ENCODE results near the gene ATG4D.

The ATG4D gene

DNA sequence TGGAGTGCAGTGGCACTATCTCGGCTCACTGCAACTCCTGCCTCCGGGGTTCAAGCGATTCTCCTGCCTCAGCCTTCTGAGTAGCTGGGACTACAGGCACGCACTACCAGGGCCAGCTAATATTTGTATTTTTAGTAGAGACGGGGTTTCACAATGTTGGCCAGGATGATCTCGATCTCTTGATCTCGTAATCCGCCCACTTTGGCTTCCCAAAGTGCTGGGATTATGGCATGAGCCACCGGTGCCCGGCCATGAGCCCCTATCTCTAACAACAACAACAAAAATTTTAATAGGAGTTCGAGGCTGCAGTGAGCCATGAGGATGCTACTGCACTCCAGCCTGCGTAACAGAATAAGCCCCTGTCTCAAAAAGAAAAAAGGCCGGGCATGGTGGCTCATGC is 38.4 kb downstream of the ATG4D start:
- DNase-seq, result no peak

DNA sequence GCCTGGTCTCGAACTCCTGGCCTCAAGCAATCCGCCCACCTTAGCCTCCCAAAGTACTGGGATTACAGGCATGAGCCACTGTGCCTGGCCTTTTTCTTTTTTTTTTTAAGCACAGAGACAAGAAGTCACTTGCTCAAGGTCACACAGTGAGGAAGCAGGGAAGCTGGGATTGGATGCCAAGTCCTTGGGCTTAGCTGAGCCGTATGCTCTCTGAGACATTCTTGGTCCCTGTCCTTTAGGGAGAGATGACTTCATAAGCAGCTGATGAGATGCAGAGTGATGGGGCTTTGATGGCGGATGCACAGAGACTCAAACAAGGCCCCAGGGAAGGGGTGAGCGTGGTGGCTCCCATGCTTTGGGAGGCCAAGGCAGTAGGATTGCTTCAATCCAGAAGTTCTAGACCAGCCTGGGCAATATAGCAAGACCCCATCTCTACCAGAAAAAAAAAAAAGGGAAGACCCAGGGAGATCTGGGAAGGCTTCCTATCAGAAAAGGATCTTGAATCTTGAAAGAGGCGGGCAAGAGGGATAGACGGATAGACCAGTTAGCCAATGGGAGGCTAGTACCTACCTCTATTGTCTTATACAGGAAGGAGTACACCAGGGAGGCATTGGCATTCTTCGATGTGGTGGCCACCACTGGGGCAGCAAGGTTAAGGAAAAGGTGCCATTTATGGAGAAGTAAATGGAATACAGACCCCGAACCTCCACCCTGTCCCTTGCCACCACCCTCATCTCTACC is 39.5 kb downstream of the ATG4D start:
- DNase-seq, result no peak

DNA sequence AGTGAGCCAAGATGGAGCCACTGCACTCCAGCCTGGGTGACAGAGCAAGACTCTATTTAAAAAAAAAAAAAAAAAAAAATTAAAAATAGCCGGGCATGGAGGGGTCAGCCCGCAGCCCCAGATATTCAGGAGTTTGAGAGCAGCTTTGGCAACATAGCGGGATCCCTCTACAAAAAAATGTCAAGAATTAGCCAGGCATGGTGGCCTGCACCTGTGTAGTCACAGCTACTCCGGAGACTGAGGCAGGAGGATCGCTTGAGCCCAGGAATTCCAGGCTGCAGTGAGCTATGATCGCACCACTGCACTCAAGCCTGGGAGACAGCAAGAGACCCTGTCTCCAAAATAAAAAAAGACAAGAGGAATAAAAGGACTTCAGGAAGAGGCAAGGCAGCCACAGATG is 42.7 kb downstream of the ATG4D start:
- DNase-seq, result no peak

DNA sequence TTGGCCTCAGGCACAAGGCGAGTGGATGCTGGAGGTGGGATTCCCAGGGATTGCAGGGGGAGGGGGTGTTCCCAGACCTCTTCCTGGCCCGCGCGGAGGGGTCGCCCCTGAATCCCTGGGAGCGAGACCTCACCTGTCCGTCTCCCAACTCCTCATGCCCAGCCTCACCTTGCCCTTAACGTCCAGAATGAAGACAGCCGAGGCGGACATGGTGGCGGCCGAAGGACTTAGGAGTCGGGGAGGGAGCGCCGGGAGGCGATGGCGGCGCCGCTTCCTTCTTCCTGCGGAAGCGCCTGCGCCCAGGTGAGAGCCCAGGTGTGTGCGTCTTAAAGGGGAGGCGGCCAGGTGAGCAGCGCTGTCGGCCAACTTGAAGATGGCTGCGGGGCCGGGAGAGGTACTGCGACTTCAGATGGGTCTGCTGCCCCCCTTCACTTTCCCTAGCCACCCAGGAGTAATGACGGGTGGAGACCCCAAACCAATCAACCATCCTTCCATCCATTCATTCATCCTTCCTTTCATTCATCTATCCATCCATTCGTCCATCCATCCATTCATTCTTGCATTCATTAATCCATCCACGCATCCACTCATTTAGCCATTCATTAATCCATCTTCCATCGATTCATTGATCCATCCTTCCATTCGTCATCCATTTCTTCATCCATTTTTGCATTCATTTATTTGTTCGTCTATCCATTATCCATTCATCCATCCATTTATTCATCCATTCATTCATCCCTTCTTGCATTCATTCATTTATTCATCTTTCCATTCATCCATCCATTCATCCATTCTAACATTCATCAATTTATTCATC is 43.5 kb downstream of the ATG4D start, which contains the start of gene AP1M2:
AP1M2 (minus strand) TSS at position 291 of the 817 bp plus-strand sequence; CDS start at position 210, 81 bp downstream.
- no peak for DNase-seq

DNA sequence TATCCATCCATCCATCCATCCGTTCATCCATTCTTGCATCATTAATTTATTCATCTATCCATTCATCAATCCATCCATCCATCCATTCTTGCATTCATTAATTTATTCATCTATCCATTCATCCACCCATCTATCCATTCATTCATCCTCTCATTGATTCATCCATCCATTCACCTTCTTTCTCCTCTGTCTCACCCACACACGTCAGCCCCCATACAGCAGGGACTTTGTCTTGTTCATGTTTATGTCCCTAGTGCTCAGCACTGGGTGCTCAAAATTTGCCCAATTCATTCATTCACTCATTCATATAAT is 44.1 kb downstream of the ATG4D start:
- DNase-seq, result no peak

DNA sequence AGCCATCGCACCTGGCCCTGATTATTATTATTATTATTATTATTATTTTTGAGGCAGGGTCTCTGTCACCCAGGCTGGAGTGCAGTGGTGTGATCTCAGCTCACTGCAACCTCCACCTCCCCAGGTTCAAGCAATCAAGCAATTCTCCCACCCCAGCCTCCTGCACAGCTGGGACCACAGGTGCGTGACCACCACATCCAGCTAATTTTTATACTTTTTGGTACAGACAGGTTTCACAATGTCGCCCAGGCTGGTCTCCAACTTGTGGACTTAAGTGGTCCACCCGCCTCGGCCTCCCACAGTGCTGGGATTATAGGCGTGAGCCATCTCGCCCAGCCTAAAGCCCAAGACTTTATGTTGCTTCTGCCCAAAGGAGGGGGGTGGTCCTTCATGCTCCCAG is 49.4 kb downstream of the ATG4D start:
- DNase-seq, result no peak

DNA sequence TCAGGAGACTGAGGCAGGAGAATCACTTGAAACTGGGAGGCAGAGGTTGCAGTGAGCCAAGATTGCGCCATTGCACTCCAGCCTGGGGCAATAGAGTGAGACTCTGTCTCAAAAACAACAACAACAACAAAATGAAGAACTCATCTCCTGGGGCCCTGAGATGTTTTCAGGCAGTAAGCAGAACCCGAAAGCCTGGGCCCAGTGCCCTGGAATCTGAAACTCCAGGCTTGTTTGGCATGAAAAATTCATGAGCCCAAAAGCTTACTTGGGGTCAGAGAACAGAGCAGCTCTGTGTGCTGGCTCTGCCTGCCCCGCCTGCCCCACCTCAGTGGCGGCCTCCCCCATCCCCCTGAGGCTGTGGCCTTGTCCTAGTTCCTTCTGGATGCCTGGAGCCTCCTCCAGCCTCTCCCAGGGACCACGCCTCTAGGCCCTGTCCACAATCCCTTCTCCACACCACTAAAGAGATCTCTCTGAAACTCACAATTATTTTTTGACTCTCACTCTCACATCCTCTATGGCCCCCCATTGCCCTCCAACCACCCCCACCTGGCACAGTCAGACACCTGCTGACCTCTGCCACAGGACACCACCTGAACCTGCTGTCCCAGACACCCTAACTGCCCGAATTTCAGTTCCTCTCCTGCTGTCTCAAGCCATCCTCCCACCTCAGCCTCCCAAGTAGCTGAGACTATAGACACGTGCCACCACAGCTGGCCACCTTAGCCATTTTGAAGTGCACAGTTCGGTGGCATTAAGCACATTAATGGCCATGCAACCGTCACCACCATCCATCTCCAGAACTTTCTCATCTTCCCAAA is 50.3 kb downstream of the ATG4D start:
- no peak for DNase-seq

DNA sequence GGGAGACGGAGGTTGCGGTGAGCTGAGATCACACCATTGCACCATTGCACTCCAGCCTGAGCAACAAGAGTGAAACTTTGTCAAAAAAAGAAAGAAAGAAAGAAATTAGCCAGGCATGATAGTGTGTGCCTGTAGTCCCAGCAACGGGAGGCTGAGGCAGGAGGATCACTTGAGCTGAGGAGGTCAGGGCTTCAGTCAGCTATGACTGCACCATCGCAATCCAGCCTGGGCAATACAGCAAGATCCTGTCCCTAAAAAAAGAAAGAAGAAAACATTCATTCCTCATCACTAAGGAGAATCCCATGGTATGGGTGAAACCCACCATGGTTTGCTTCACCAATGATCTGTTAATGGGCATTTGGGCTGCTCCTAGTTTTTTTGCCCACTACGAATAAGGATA is 56.4 kb downstream of the ATG4D start:
- DNase-seq, result no peak

DNA sequence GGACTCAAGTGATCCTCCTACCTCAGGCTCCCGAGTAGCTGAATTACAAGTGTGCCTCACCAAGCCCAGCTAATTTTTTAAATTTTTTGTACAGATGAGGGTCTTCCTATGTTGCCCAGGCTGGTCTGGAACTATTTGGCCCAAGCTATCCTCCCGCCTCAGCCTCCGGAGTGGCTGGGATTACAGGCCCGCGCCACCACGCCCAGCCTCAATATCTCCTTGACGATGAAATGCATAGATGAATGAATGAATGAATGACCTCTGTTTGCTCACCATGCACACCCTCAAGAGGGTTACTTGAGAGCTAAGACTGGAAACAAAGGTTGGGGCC is 58.3 kb downstream of the ATG4D start:
- no peak for DNase-seq

DNA sequence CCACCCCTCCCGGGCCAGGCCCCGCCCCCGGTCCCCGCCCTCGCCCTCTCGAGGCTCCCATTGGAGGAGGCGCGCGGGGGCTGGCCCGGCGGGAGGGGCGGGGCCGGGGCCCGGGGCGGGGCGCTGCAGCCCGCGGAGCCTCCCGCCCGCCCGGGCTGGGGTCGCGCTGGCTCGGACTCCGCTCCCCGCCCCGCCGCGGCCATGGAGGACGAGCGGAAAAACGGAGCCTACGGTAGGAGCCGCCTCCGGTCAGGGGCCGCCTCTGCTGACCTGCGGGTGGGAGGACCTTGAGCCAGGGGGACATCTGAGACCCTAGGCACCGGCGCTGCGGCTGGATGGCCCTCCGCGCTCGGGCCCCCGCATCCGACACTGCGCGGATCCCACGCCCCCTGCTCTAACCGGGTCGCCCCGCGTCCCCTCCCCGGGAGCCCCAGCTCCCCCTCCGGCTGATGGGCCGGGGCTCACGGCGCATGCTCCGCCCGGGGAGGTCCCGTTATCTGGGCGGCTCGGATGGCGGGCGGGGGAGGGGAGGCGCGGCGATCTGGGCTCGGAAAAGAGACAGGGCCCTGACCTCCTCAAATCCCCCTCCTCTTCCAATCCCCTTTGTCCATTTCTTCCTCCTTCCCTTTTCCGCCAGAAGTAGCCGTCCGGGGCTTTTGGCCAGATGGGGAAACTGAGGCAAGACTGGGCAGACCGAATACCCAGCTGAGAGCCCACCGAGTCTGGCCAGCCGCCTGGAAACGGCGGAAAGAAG is 58.8 kb downstream of the ATG4D start:
- DNase-seq, result peak; percentile 80 to 90 (median 82)

Data from T-helper 1 cell (primary cell).